PC-9 (cell line): ENCODE data around the gene DSCAML1. TPM values are rescaled to one million over a fixed set of nuclear protein-coding genes. Genes with fewer than 3 reads are reported as not detected.

ENCODE experiments used
- BruUV-seq: library from RNA; stranded (reverse); fragments of 400-500 nt; replicated peaks from 2 replicates; lab custom pipeline; 2021; lab: Mats Ljungman, UMichigan
- CTCF ChIA-PET: fragments of 300-600 bp; sonication (Branson Sonifier 250); formaldehyde crosslinking; loops from one replicate; lab custom pipeline; 2022; ENCODE audit warnings: antibody characterized with exemption; lab: Charles Lee
- POLR2A ChIA-PET: fragments of 300-600 bp; sonication (Branson Sonifier 250); formaldehyde crosslinking; loops from one replicate; lab custom pipeline; 2022; ENCODE audit warnings: antibody characterized with exemption; ENCODE audit not compliant: unreplicated experiment; lab: Charles Lee
- DNase-seq, 2 experiments: peaks; one replicate each; pipeline versions ENCODE4 v3.0.0 to v3.0.0-alpha.2; 2015 to 2022; ENCODE audit warnings: mixed read lengths in 1 of 2
- H2AFZ ChIP-seq: fragments of 200-600 bp; sonication (generic); 2 replicates; pipeline ENCODE4 v1.8.1; 2017; ENCODE audit warnings: antibody characterized with exemption
- H3F3A ChIP-seq: fragments of 200-600 bp; sonication (generic); 2 replicates; pipeline ENCODE4 v1.8.1; 2017; ENCODE audit warnings: antibody characterized with exemption, mild to moderate bottlenecking, low read depth; ENCODE audit not compliant: insufficient read depth
- H3K27ac ChIP-seq: fragments of 200-600 bp; sonication (generic); 2 replicates; pipeline ENCODE4 v1.6.1; 2016; ENCODE audit warnings: mixed run types
- H3K27me3 ChIP-seq: fragments of 200-600 bp; sonication (generic); 2 replicates; pipeline ENCODE4 v1.6.1; 2016; ENCODE audit warnings: low read depth, mixed run types; ENCODE audit not compliant: insufficient read depth
- H3K36me3 ChIP-seq: fragments of 200-600 bp; sonication (generic); 2 replicates; pipeline ENCODE4 v1.6.1; 2016; ENCODE audit warnings: low read depth, mixed run types
- H3K4me1 ChIP-seq: fragments of 200-600 bp; sonication (generic); replicated peaks from 2 replicates; pipeline ENCODE4 v1.6.1; 2016; ENCODE audit warnings: mixed run types; ENCODE audit not compliant: insufficient read depth
- H3K4me2 ChIP-seq: fragments of 200-600 bp; sonication (generic); 2 replicates; pipeline ENCODE4 v1.6.1; 2017; ENCODE audit warnings: mixed run types
- H3K4me3 ChIP-seq: fragments of 200-600 bp; sonication (generic); 2 replicates; pipeline ENCODE4 v1.6.1; 2016; ENCODE audit warnings: mixed run types
- H3K79me2 ChIP-seq: fragments of 200-600 bp; sonication (generic); 2 replicates; pipeline ENCODE4 v1.6.1; 2017; ENCODE audit warnings: low read depth, mixed run types
- H3K9me2 ChIP-seq: fragments of 200-600 bp; sonication (generic); 2 replicates; pipeline ENCODE4 v1.8.1; 2017; ENCODE audit warnings: mild to moderate bottlenecking; ENCODE audit not compliant: insufficient read depth
- H3K9me3 ChIP-seq: fragments of 200-600 bp; sonication (generic); 2 replicates; pipeline ENCODE4 v1.8.1; 2016; ENCODE audit warnings: low read depth; ENCODE audit not compliant: insufficient read depth
- H4K20me1 ChIP-seq: fragments of 200-600 bp; sonication (generic); 2 replicates; pipeline ENCODE4 v1.8.1; 2017; ENCODE audit not compliant: insufficient read depth
- EZH2 ChIP-seq: fragments of 200-600 bp; sonication (generic); IDR thresholded peaks from 2 replicates; pipeline ENCODE4 v1.8.0; 2017; ENCODE audit warnings: antibody characterized with exemption, low read depth
- intact Hi-C: fragments of 100-400 bp; cut with micrococcal nuclease; formaldehyde crosslinking; loops from one replicate; pipeline ENCODE4 v1.10.0; 2022; ENCODE audit not compliant: unreplicated experiment
- total RNA-seq: library from RNA; stranded (reverse); gene quantifications from 2 replicates; pipeline ENCODE4 v1.2.3, GENCODE V29; 2021
- TF ChIP-seq, protein P1 (sequence below): fragments of 200-600 bp; sonication (generic); conservative IDR thresholded peaks from 2 replicates; pipeline ENCODE4 v1.6.1; 2017; ENCODE audit warnings: mixed run types, antibody characterized with exemption, mild to moderate bottlenecking, moderate library complexity

The DSCAML1 gene
- total RNA-seq, 1 experiment from 2014 or later: not detected

DNA sequence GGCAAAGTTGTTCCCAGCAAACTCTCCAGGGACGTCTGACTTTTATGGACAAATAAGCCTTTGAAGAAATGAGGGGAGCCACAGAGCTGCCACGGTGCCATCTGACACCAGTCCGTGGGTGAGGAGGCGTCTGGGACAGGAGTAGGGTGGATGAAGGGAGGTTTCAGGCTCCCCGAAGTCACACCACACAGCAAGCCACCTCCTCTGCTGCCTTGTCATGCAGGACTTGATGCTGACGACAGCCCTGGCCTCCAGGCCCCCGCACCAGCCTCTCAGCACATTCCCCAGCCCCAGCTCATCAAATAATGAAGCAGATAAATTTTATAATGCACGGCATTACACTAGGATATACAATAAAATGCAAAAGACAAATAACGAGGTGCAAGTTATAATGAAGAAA lies 312.9 kb downstream of the DSCAML1 start:
- intact Hi-C loops: no loop called here

DNA sequence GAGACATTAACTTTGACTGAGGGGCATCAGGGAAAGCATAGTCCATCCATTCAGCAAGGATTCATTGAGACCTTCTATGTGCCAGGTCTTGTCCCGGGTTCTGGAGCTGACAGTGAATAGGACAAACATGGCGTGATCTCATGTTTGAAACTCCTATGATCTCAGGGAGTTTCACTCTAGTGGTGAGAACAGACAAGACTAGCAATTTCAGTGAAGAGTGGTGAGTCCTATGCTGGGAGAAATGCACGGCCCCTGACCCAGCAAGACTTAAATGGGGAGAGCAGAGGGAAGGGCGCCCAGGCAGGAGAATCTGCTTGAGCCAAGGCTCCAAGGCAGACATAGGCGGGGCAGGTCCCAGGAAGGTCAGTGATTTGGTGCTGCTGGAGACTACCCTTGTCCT lies 313.6 kb downstream of the DSCAML1 start:
- Histone ChIP-seq H3K27me3 (peaks cover 91% of the 10 kb centered on the region), H3K9me2 (no peaks in the 10 kb centered on the region), H2AFZ (no peak overlapping the region), H3K9me3 (no peaks in the 10 kb centered on the region), H3F3A (no peaks in the 10 kb centered on the region), H3K4me3 (no peak overlapping the region), H4K20me1 (no peaks in the 10 kb centered on the region), H3K4me2 (no peak overlapping the region), H3K36me3 (no peaks in the 10 kb centered on the region), H3K27ac (no peak overlapping the region), H3K79me2 (no peaks in the 10 kb centered on the region), H3K4me1 (no peaks in the 10 kb centered on the region)
- no TSS peak for BruUV-seq
- TF ChIP-seq, protein P1, sequence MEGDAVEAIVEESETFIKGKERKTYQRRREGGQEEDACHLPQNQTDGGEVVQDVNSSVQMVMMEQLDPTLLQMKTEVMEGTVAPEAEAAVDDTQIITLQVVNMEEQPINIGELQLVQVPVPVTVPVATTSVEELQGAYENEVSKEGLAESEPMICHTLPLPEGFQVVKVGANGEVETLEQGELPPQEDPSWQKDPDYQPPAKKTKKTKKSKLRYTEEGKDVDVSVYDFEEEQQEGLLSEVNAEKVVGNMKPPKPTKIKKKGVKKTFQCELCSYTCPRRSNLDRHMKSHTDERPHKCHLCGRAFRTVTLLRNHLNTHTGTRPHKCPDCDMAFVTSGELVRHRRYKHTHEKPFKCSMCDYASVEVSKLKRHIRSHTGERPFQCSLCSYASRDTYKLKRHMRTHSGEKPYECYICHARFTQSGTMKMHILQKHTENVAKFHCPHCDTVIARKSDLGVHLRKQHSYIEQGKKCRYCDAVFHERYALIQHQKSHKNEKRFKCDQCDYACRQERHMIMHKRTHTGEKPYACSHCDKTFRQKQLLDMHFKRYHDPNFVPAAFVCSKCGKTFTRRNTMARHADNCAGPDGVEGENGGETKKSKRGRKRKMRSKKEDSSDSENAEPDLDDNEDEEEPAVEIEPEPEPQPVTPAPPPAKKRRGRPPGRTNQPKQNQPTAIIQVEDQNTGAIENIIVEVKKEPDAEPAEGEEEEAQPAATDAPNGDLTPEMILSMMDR: no peak
- no peak; the same call in 1 of the 2 replicates for TF ChIP-seq EZH2
- ChIA-PET POLR2A (no interaction called here), CTCF (no interaction called here)
- no peak for DNase-seq
- intact Hi-C loops: no loop called here

More for the DNA sequence above, 312.9 kb downstream of the DSCAML1 start:
- POLR2A ChIA-PET: no interaction called here
- CTCF ChIA-PET: no interaction called here
- no peaks in the 10 kb centered on the region for H3F3A ChIP-seq
- H4K20me1 ChIP-seq: 0 out of 2 replicates have a peak, but pooled peaks cover 4% of the 10 kb centered on the region
- no peaks in the 10 kb centered on the region for H3K36me3 ChIP-seq
- H3K9me3 ChIP-seq: no peaks in the 10 kb centered on the region
- H2AFZ ChIP-seq: no peak overlapping the region
- H3K27ac ChIP-seq: no peak overlapping the region
- no TSS peak for BruUV-seq
- no peak for DNase-seq
- no peak overlapping the region for H3K4me3 ChIP-seq
- no peaks in the 10 kb centered on the region for H3K79me2 ChIP-seq
- no peaks in the 10 kb centered on the region for H3K4me1 ChIP-seq
- no peak overlapping the region for H3K4me2 ChIP-seq
- TF ChIP-seq, protein P1: no peak
- no peak for TF ChIP-seq EZH2
- peaks cover 91% of the 10 kb centered on the region for H3K27me3 ChIP-seq
- H3K9me2 ChIP-seq: no peaks in the 10 kb centered on the region

DNA sequence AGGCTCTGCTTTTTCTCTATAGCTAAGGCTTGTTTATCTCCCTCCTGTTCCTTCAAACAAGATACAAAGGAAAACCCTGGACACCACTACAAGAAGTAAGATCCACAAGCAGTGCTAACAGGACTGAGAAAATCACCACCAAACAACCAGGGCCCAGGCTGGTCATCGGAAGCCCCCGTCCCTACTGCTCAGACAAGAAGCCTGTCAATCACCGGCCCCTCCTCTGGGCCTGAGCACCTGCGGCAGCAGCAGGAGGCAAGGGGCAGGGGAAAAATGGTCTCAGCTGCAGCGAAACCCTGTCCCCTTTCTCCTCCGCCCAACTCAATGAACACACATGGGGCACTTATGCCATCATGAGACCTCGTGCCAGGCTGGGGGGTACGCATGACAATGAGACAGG lies 314.1 kb downstream of the DSCAML1 start:
- H3K4me3 ChIP-seq: no peak overlapping the region
- H3K4me2 ChIP-seq: no peak overlapping the region
- H3K9me2 ChIP-seq: no peaks in the 10 kb centered on the region
- BruUV-seq: no TSS peak
- no peaks in the 10 kb centered on the region for H3F3A ChIP-seq
- H4K20me1 ChIP-seq: no peaks in the 10 kb centered on the region
- no peaks in the 10 kb centered on the region for H3K4me1 ChIP-seq
- no peak for DNase-seq
- H3K79me2 ChIP-seq: no peaks in the 10 kb centered on the region
- peaks cover 91% of the 10 kb centered on the region for H3K27me3 ChIP-seq
- H3K9me3 ChIP-seq: no peaks in the 10 kb centered on the region
- no peak overlapping the region for H3K27ac ChIP-seq
- ChIA-PET POLR2A (no interaction called here), CTCF (no interaction called here)
- no peak overlapping the region for H2AFZ ChIP-seq
- H3K36me3 ChIP-seq: no peaks in the 10 kb centered on the region
- no peak; the same call in 1 of the 2 replicates for TF ChIP-seq EZH2
- TF ChIP-seq, protein P1: no peak
- intact Hi-C loops: no loop called here
